IMR-90 (cell line): Measurements from ENCODE around the gene COG8. TPM values are rescaled to one million over a fixed set of nuclear protein-coding genes. Genes with fewer than 3 reads are reported as not detected.

Source experiments
- ATAC-seq: fragments of 200-7000 bp; cut with Tn5 transposase; 2 replicates; pipeline ENCODE4 v1.9.1; 2020; ENCODE audit warnings: low read depth, mild to moderate bottlenecking, moderate library complexity
- BruUV-seq: library from RNA; stranded (reverse); fragments of 400-500 nt; replicated peaks from 2 replicates; lab custom pipeline; 2021; lab: Mats Ljungman, UMichigan
- CTCF ChIA-PET: fragments of 300-600 bp; formaldehyde crosslinking; extraction: SDS; loops from one replicate; lab custom pipeline; 2021; ENCODE audit warnings: antibody characterized with exemption; lab: Yijun Ruan, JAX
- POLR2A ChIA-PET: fragments of 300-600 bp; sonication (Branson Sonifier 250); formaldehyde crosslinking; loops from one replicate; lab custom pipeline; 2022; ENCODE audit warnings: antibody characterized with exemption; ENCODE audit not compliant: unreplicated experiment; lab: Charles Lee
- DNase-seq: peaks from one replicate; pipeline ENCODE4 v3.0.0; 2013
- H2AFZ ChIP-seq: replicated peaks from 2 replicates; pipeline ENCODE3; 2013; ENCODE audit warnings: low read length, mild to moderate bottlenecking; ENCODE audit not compliant: poor library complexity
- H2AK5ac ChIP-seq: 2 replicates; pipeline ENCODE4 v1.6.1; 2013; ENCODE audit warnings: low read depth, low read length, inconsistent platforms
- H2AK9ac ChIP-seq: replicated peaks from 2 replicates; pipeline ENCODE3; 2013; ENCODE audit warnings: mild to moderate bottlenecking, low read depth, low read length, moderate library complexity; ENCODE audit not compliant: poor library complexity
- H2BK120ac ChIP-seq: 2 replicates; pipeline ENCODE4 v1.6.1; 2013; ENCODE audit warnings: low read depth, low read length, inconsistent platforms
- H2BK15ac ChIP-seq: 3 replicates; pipeline ENCODE4 v1.6.1; 2013; ENCODE audit warnings: low read depth, low read length, inconsistent platforms
- H2BK20ac ChIP-seq: 2 replicates; pipeline ENCODE4 v1.6.1; 2013; ENCODE audit warnings: low read depth, mild to moderate bottlenecking, inconsistent platforms, low read length, moderate library complexity
- H2BK5ac ChIP-seq: 2 replicates; pipeline ENCODE4 v1.6.1; 2013; ENCODE audit warnings: mild to moderate bottlenecking, low read depth, low read length, inconsistent platforms; ENCODE audit not compliant: poor library complexity, severe bottlenecking
- H3K14ac ChIP-seq: replicated peaks from 2 replicates; pipeline ENCODE4 v1.6.1; 2013; ENCODE audit warnings: low read depth, low read length, inconsistent platforms
- H3K18ac ChIP-seq: 2 replicates; pipeline ENCODE4 v1.6.1; 2013; ENCODE audit warnings: low read depth, low read length, control low read depth
- H3K23ac ChIP-seq: 2 replicates; pipeline ENCODE4 v1.6.1; 2013; ENCODE audit warnings: low read depth, low read length, inconsistent platforms
- H3K27ac ChIP-seq: 2 replicates; pipeline ENCODE4 v1.5.1; 2013; ENCODE audit warnings: mild to moderate bottlenecking, control low read depth, low read length; ENCODE audit not compliant: insufficient read depth
- H3K27me3 ChIP-seq: 2 replicates; pipeline ENCODE4 v1.6.1; 2013; ENCODE audit warnings: low read length; ENCODE audit not compliant: control insufficient read depth, insufficient read depth
- H3K36me3 ChIP-seq: 2 replicates; pipeline ENCODE4 v1.6.1; 2013; ENCODE audit warnings: low read length, mixed read lengths; ENCODE audit not compliant: control insufficient read depth, insufficient read depth
- H3K4ac ChIP-seq: 2 replicates; pipeline ENCODE4 v1.6.1; 2013; ENCODE audit warnings: low read depth, low read length, inconsistent platforms
- H3K4me1 ChIP-seq: 2 replicates; pipeline ENCODE4 v1.6.1; 2013; ENCODE audit warnings: low read length, mixed read lengths; ENCODE audit not compliant: control insufficient read depth, insufficient read depth
- H3K4me2 ChIP-seq: 2 replicates; pipeline ENCODE4 v1.6.1; 2013; ENCODE audit warnings: low read depth, mild to moderate bottlenecking, control low read depth, low read length, moderate library complexity
- H3K4me3 ChIP-seq: 2 replicates; pipeline ENCODE4 v1.5.1; 2013; ENCODE audit warnings: low read depth, mild to moderate bottlenecking, control low read depth, low read length, moderate library complexity; ENCODE audit not compliant: insufficient read depth
- H3K56ac ChIP-seq: 2 replicates; pipeline ENCODE4 v1.6.1; 2013; ENCODE audit warnings: low read length, inconsistent platforms; ENCODE audit not compliant: insufficient read depth; ENCODE audit errors: extremely low read depth
- H3K79me1 ChIP-seq, 2 experiments: 2 replicates each; pipeline ENCODE4 v1.6.1; 2013; ENCODE audit warnings: low read length in 2 of 2, inconsistent platforms in 1 of 2, low read depth in 1 of 2
- H3K9ac ChIP-seq: 2 replicates; pipeline ENCODE4 v1.6.1; 2013; ENCODE audit warnings: low read depth, low read length, control low read depth
- H3K9me1 ChIP-seq: 2 replicates; pipeline ENCODE4 v1.6.1; 2013; ENCODE audit warnings: low read length, inconsistent platforms; ENCODE audit not compliant: insufficient read depth
- H3K9me3 ChIP-seq: 2 replicates; pipeline ENCODE4 v1.6.1; 2013; ENCODE audit warnings: low read length; ENCODE audit not compliant: control insufficient read depth, insufficient read depth
- H4K20me1 ChIP-seq: 2 replicates; pipeline ENCODE4 v1.6.1; 2013; ENCODE audit warnings: low read length, inconsistent platforms; ENCODE audit not compliant: insufficient read depth
- H4K5ac ChIP-seq: 2 replicates; pipeline ENCODE4 v1.6.1; 2013; ENCODE audit warnings: mild to moderate bottlenecking, low read depth, low read length, control low read depth
- H4K8ac ChIP-seq, 2 experiments: 2 replicates each; pipeline ENCODE4 v1.6.1; 2013; ENCODE audit warnings: low read depth in 2 of 2, low read length in 2 of 2, control low read depth in 1 of 2, inconsistent platforms in 1 of 2
- H4K91ac ChIP-seq: 2 replicates; pipeline ENCODE4 v1.6.1; 2013; ENCODE audit warnings: low read depth, low read length, inconsistent platforms; ENCODE audit not compliant: insufficient read depth
- BHLHE40 ChIP-seq: fragments of 150-350 bp; IDR thresholded peaks from 2 replicates; pipeline ENCODE4 v1.6.1; 2016; ENCODE audit warnings: mild to moderate bottlenecking, low read depth, low read length
- CEBPB ChIP-seq: IDR thresholded peaks from 2 replicates; pipeline ENCODE4 v1.6.1; 2012; ENCODE audit warnings: low read depth, low read length, improper control_type of control experiment
- CHD1 ChIP-seq: IDR thresholded peaks from 2 replicates; pipeline ENCODE4 v1.6.1; 2012; ENCODE audit warnings: low read depth, low read length, improper control_type of control experiment
- CTCF ChIP-seq: conservative IDR thresholded peaks from 2 replicates; pipeline ENCODE4 v1.5.1; 2012; ENCODE audit warnings: mild to moderate bottlenecking, low read depth, low read length, improper control_type of control experiment
- FOS ChIP-seq: fragments of 150-350 bp; IDR thresholded peaks from 2 replicates; pipeline ENCODE4 v1.6.1; 2016; ENCODE audit warnings: low read depth, low read length
- MAFK ChIP-seq: IDR thresholded peaks from 2 replicates; pipeline ENCODE4 v1.6.1; 2012; ENCODE audit warnings: low read depth, low read length, improper control_type of control experiment
- MAZ ChIP-seq: IDR thresholded peaks from 2 replicates; pipeline ENCODE4 v1.6.1; 2012; ENCODE audit warnings: low read depth, mild to moderate bottlenecking, low read length, improper control_type of control experiment, moderate library complexity, borderline replicate concordance
- MXI1 ChIP-seq: IDR thresholded peaks from 2 replicates; pipeline ENCODE4 v1.6.1; 2012; ENCODE audit warnings: low read depth, mild to moderate bottlenecking, low read length, moderate library complexity, borderline replicate concordance
- NFE2L2 ChIP-seq: fragments of 150-350 bp; IDR thresholded peaks from 2 replicates; pipeline ENCODE4 v1.6.1; 2016; ENCODE audit warnings: low read depth, mild to moderate bottlenecking, low read length
- POLR2A ChIP-seq: IDR thresholded peaks from 2 replicates; pipeline ENCODE4 v1.6.1; 2012; ENCODE audit warnings: mild to moderate bottlenecking, low read depth, low read length
- RAD21 ChIP-seq: IDR thresholded peaks from 2 replicates; pipeline ENCODE4 v1.6.1; 2012; ENCODE audit warnings: low read length, improper control_type of control experiment
- RCOR1 ChIP-seq: IDR thresholded peaks from 2 replicates; pipeline ENCODE4 v1.6.1; 2012; ENCODE audit warnings: mild to moderate bottlenecking, low read length, improper control_type of control experiment; ENCODE audit not compliant: insufficient replicate concordance
- RFX5 ChIP-seq: IDR thresholded peaks from 2 replicates; pipeline ENCODE4 v1.8.0; 2012; ENCODE audit warnings: low read depth, mild to moderate bottlenecking, low read length, moderate library complexity
- SMC3 ChIP-seq: fragments of 150-350 bp; IDR thresholded peaks from 2 replicates; pipeline ENCODE4 v1.6.1; 2016; ENCODE audit warnings: low read depth, mild to moderate bottlenecking, antibody characterized with exemption, low read length, moderate library complexity
- WGBS, 2 experiments: methylation state at CpG; one replicate each; pipeline versions ENCODE4 v1.1.5 to v1.1.7; 2013; ENCODE audit warnings: missing lambda C conversion rate in 2 of 2; ENCODE audit not compliant: insufficient read length in 1 of 2; ENCODE audit errors: extremely low coverage in 2 of 2; 5-methylcytosine and 5-hydroxymethylcytosine counted together
- dilution Hi-C: fragments of 300-500 bp; cut with HindIII; formaldehyde crosslinking; loops from one replicate; pipeline ENCODE4 v1.14.3; 2018; ENCODE audit warnings: low sequenced_read_pairs; ENCODE audit not compliant: unreplicated experiment
- in situ Hi-C: fragments of 300-500 bp; cut with MboI; formaldehyde crosslinking; loops from 3 replicates; pipeline ENCODE4 v1.14.3; 2019; ENCODE audit warnings: low sequenced_read_pairs, inconsistent platforms, mixed read lengths
- intact Hi-C: fragments of 100-400 bp; cut with micrococcal nuclease; formaldehyde crosslinking; loops from 2 replicates; pipeline ENCODE4 v1.10.0; 2022
- polyA plus RNA-seq, 3 experiments: library from polyadenylated mRNA; depleted of rRNA; stranded (reverse); fragments of >200 nt; gene quantifications; 2 replicates each; pipeline ENCODE4 v1.2.3, GENCODE V29; 2012; ENCODE audit warnings: low replicate concordance in 1 of 3
- total RNA-seq: library from RNA; depleted of rRNA; stranded (reverse); fragments of >200 nt; gene quantifications from 2 replicates; pipeline ENCODE4 v1.2.3, GENCODE V29; 2012
- TF ChIP-seq, protein P1 (sequence below): fragments of 150-350 bp; IDR thresholded peaks from 2 replicates; pipeline ENCODE4 v1.6.1; 2017; ENCODE audit warnings: mild to moderate bottlenecking, antibody characterized with exemption, low read length, low read depth
- TF ChIP-seq, protein P2 (sequence below): fragments of 150-350 bp; IDR thresholded peaks from 2 replicates; pipeline ENCODE4 v1.6.1; 2016; ENCODE audit warnings: low read depth, mild to moderate bottlenecking, low read length, moderate library complexity, borderline replicate concordance

COG8 gene
- total and polyA plus RNA-seq, 2 of the 4 experiments (the other 2 are of a cell fraction): 23.4 to 26.2 TPM

- H2AFZ ChIP-seq: no peak overlapping the region
- H3K9me3 ChIP-seq: no peaks in the 10 kb centered on the region
- no peak overlapping the region for H2AK5ac ChIP-seq
- peak overlapping the region; percentile 40 for H2AK9ac ChIP-seq
- no peak overlapping the region for H3K56ac ChIP-seq
- no peak overlapping the region for H3K14ac ChIP-seq
- H3K9me1 ChIP-seq: peaks cover 7% of the 10 kb centered on the region; the same call in 1 of the 2 replicates
- no peak for TF ChIP-seq RFX5
- no peak for TF ChIP-seq BHLHE40
- no peak for TF ChIP-seq MXI1
- TF ChIP-seq RAD21: no peak
- TF ChIP-seq MAFK: no peak
- TF ChIP-seq, protein P1, sequence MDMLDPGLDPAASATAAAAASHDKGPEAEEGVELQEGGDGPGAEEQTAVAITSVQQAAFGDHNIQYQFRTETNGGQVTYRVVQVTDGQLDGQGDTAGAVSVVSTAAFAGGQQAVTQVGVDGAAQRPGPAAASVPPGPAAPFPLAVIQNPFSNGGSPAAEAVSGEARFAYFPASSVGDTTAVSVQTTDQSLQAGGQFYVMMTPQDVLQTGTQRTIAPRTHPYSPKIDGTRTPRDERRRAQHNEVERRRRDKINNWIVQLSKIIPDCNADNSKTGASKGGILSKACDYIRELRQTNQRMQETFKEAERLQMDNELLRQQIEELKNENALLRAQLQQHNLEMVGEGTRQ: no peak
- no peak for TF ChIP-seq CTCF
- TF ChIP-seq SMC3: no peak
- no peak for TF ChIP-seq POLR2A
- TF ChIP-seq, protein P2, sequence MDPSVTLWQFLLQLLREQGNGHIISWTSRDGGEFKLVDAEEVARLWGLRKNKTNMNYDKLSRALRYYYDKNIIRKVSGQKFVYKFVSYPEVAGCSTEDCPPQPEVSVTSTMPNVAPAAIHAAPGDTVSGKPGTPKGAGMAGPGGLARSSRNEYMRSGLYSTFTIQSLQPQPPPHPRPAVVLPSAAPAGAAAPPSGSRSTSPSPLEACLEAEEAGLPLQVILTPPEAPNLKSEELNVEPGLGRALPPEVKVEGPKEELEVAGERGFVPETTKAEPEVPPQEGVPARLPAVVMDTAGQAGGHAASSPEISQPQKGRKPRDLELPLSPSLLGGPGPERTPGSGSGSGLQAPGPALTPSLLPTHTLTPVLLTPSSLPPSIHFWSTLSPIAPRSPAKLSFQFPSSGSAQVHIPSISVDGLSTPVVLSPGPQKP: no peak
- no peak for TF ChIP-seq CEBPB
- no peak for TF ChIP-seq NFE2L2
- no peak for TF ChIP-seq RCOR1
- no peak for TF ChIP-seq FOS
- TF ChIP-seq CHD1: no peak
- TF ChIP-seq MAZ: no peak
- H3K27ac ChIP-seq: no peak overlapping the region
- in situ Hi-C loops (no loop called here), intact Hi-C loops (no loop called here), dilution Hi-C loops (no loop called here)
- peaks cover 43% of the 10 kb centered on the region for H3K36me3 ChIP-seq
- no TSS peak for BruUV-seq
- no peak overlapping the region for H2BK120ac ChIP-seq
- no peak overlapping the region for H4K8ac ChIP-seq
- ATAC-seq (no peak), DNase-seq (no peak)
- no peak overlapping the region for H3K18ac ChIP-seq
- no peak overlapping the region for H4K91ac ChIP-seq
- H3K4me1 ChIP-seq: no peaks in the 10 kb centered on the region; the same call in 1 of the 2 replicates
- no peak overlapping the region for H2BK15ac ChIP-seq
- ChIA-PET POLR2A (no interaction called here), CTCF (no interaction called here)
- no peak overlapping the region for H3K9ac ChIP-seq
- H3K23ac ChIP-seq: no peak overlapping the region
- no peak overlapping the region for H3K4me2 ChIP-seq
- no peaks in the 10 kb centered on the region for H4K20me1 ChIP-seq
- H3K27me3 ChIP-seq: no peaks in the 10 kb centered on the region
- H4K5ac ChIP-seq: no peak overlapping the region
- H3K4me3 ChIP-seq: no peak overlapping the region
- H3K4ac ChIP-seq: no peak overlapping the region
- no peak overlapping the region for H2BK5ac ChIP-seq
- H2BK20ac ChIP-seq: no peak overlapping the region
- WGBS, 2 experiments: no CpG with 5 or more reads among the region's 2 CpGs
- peaks cover 26 to 40% of the 10 kb centered on the region in 2 experiments for H3K79me1 ChIP-seq
Observed at GRCh38 chr16:69364088-69364487, 24.7 kb upstream of the COG8 start.
